Peyer's patch (tissue), 4 donors: ENCODE measurements around the gene GMCL2. TPM values are rescaled to one million over a fixed set of nuclear protein-coding genes. Genes with fewer than 3 reads are reported as not detected.
"Not testable (repeated sequence)": the region's sequence is repeated elsewhere in the genome, so short reads cannot be mapped to it uniquely, and the experiment has no call there.

Experiments used
- DNase-seq, 3 donors: peaks; one replicate each; pipeline ENCODE4 v3.0.0-alpha.2; 2017 to 2019
- H3K27ac ChIP-seq, 4 donors: fragments of 200-600 bp; sonication (generic); one replicate each; pipeline ENCODE4 v1.5.1; 2016 to 2019
- H3K27me3 ChIP-seq, 2 donors: fragments of 200-600 bp; sonication (generic); one replicate each; pipeline ENCODE4 v1.5.1; 2019
- H3K36me3 ChIP-seq, 3 donors: fragments of 200-600 bp; sonication (generic); one replicate each; pipeline ENCODE4 v1.5.1; 2016 to 2019
- H3K4me1 ChIP-seq, 4 donors: fragments of 200-600 bp; sonication (generic); one replicate each; pipeline ENCODE4 v1.5.1; 2016 to 2019
- H3K4me3 ChIP-seq, 4 donors: fragments of 200-600 bp; sonication (generic); 1 replicate in 3 of 4; 2 replicates in 1 of 4; pipeline ENCODE4 v1.5.1; 2016 to 2019; ENCODE audit warnings: mild to moderate bottlenecking in 1 of 4
- H3K9me3 ChIP-seq, 4 donors: fragments of 200-600 bp; sonication (generic); one replicate each; pipeline ENCODE4 v1.5.1; 2016 to 2019; ENCODE audit warnings: mild to moderate bottlenecking in 1 of 4
- POLR2A ChIP-seq, 2 donors: fragments of 450-650 bp; IDR thresholded peaks; one replicate each; pipeline ENCODE4 v1.5.1; 2017; ENCODE audit warnings: antibody characterized with exemption in 2 of 2, mild to moderate bottlenecking in 2 of 2, moderate library complexity in 2 of 2
- total RNA-seq, 4 donors: library from RNA; depleted of rRNA; stranded (reverse); fragments of >200 nt; gene quantifications; one replicate each; pipeline ENCODE4 v1.1.0, GENCODE V29; 2016
- TF ChIP-seq, protein P1 (sequence below), 6 experiments: fragments of 450-650 bp in 4 of 6; fragments of 200-600 bp in 2 of 6; sonication (generic) in 1 of 6; IDR thresholded peaks; one replicate each; pipeline ENCODE4 v1.5.1; 2017 to 2019; ENCODE audit warnings: antibody characterized with exemption in 6 of 6, mild to moderate bottlenecking in 3 of 6, moderate library complexity in 1 of 6

The GMCL2 gene
- total RNA-seq, 4 donors from 2014 or later: not detected

DNA sequence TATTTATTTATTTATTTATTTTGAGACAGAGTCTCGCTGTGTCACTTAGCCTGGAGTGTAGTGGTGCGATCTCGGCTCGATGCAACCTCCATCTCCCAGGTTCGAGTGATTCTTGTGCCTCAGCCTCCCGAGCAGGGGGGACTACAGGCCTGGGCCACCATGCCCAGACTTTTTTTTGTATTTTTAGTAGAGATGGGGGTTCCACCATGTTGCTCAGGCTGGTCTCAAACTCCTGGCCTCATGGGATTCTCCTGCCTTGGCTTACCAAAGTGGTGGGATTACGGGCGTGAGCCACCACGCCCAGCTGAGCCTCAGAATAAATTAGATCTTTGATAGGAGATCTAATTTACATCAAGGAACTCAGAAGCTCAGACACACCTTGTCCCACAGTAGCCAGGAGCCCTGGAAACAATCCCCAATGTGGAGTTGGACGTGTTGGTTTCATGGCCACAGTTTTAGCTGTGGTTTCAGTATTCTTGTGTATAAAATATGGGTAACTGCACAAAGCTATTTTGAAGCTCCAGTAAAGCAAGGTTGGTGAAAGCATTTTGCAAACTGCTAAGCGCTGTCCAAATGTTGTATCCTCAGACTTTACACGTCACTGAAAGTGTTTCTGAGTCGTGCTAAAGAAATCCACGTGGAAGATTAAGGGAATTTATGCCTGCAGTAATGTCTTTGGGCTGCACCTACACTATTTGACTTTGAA, 14.2 kb upstream of the GMCL2 start:
- Histone ChIP-seq H3K27me3 (no peaks in the 10 kb centered on the region), H3K4me3 (no peak overlapping the region), H3K27ac (no peak overlapping the region), H3K4me1 (peaks cover 0 to 8% (median 5%) of the 10 kb centered on the region in 4 donors), H3K9me3 (no peaks in the 10 kb centered on the region), H3K36me3 (peaks cover 0 to 1% (median 0%) of the 10 kb centered on the region in 3 donors)
- DNase-seq: no peak
- TF ChIP-seq, protein P1, sequence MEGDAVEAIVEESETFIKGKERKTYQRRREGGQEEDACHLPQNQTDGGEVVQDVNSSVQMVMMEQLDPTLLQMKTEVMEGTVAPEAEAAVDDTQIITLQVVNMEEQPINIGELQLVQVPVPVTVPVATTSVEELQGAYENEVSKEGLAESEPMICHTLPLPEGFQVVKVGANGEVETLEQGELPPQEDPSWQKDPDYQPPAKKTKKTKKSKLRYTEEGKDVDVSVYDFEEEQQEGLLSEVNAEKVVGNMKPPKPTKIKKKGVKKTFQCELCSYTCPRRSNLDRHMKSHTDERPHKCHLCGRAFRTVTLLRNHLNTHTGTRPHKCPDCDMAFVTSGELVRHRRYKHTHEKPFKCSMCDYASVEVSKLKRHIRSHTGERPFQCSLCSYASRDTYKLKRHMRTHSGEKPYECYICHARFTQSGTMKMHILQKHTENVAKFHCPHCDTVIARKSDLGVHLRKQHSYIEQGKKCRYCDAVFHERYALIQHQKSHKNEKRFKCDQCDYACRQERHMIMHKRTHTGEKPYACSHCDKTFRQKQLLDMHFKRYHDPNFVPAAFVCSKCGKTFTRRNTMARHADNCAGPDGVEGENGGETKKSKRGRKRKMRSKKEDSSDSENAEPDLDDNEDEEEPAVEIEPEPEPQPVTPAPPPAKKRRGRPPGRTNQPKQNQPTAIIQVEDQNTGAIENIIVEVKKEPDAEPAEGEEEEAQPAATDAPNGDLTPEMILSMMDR (IDR thresholded peaks at IDR 0.05): no peak
- TF ChIP-seq POLR2A (IDR thresholded peaks at IDR 0.05): no peak

DNA sequence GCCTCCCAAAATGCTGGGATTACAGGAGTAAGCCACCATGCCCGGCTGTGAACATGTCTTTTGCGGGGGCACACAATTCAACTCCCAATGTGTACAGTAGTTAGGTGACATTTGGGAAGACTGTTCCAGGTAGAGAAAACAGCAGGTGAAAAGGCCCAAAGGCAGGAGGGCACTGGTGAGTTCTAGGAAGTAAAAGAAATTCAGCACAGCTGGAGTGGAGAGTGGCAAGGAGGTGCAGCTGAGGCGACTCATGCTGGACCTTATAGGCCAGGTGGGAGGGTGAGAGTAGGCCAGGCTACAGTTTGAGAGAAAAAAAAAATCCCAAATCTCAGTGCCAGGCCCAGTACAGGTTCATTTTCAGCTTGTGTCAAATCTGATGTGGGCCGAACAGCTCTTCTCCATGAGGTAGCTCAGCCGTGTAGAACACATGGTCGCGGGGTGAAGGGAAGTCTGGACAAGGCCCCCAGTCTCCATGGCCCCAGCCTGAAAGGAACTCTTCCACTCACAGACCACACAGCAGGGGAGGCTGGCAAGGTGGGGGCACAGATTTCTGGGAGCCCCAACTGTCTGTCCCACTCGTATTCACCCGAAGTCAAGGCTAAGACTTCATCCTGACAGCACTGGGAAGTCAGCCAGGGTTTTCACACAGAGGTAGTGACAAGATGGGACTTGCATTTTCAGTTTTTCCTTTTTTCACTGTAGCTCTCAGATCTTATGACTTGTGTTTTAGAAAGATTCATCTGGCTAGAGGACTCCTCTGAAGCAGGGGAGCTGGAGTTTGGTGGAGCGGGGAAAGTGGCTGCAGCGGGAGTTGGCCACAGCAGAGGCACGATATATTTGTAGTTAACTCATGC, 12.6 kb upstream of the GMCL2 start:
- Histone ChIP-seq H3K4me3 (no peak overlapping the region), H3K27me3 (no peaks in the 10 kb centered on the region), H3K9me3 (no peaks in the 10 kb centered on the region), H3K4me1 (peaks cover 0 to 3% (median 0%) of the 10 kb centered on the region in 4 donors), H3K27ac (no peak overlapping the region), H3K36me3 (no peaks in the 10 kb centered on the region)
- no peak for DNase-seq
- TF ChIP-seq, protein P1 (IDR thresholded peaks at IDR 0.05): no peak
- TF ChIP-seq POLR2A (IDR thresholded peaks at IDR 0.05): no peak

DNA sequence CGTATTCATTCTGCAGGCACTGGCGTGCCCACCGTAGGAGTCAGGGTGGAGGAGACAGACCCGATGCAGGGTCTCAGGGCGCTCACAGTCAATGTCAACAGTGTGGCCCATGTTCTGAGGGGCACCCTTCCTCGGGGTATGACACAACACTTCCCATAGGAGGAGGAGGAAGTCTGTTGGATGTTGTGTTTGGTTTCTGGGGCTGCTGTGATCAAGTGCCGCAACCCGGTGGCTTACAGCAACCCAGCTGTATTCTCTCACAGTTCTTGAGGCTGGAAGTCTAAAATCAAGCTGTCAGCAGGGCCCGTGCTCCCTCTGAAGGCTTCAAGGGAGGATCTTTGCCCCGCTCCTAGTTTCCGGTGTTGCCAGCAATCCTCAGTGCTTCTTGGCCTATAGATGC, 11.5 kb upstream of the GMCL2 start:
- H3K4me1 ChIP-seq: no peaks in the 10 kb centered on the region
- no peaks in the 10 kb centered on the region for H3K36me3 ChIP-seq
- no peaks in the 10 kb centered on the region for H3K27me3 ChIP-seq
- no peaks in the 10 kb centered on the region for H3K9me3 ChIP-seq
- TF ChIP-seq POLR2A (IDR thresholded peaks at IDR 0.05): no peak
- TF ChIP-seq, protein P1 (IDR thresholded peaks at IDR 0.05): no peak
- peak in 1 of 3 donors; percentile 6 for DNase-seq
- no peak overlapping the region for H3K4me3 ChIP-seq
- H3K27ac ChIP-seq: no peak overlapping the region

DNA sequence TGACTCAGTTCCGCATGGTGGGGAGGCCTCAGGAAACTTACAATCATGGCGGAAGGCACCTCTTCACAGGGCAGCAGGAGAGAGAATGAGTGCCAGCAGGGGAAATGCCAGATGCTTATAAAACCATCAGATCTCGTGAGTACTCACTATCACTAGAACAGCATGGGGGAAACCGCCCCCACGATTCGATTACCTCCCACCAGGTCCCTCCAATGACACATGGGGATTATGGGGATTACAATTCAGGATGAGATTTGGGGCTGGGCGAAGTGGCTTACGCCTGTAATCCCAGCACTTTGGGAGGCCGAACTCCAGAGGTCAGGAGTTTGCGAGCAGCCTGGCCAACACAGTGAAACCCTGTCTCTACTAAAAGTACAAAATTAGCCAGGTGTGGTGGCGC, 11.0 kb upstream of the GMCL2 start:
- H3K4me3 ChIP-seq, DNase-seq, H3K4me1 ChIP-seq, H3K27me3 ChIP-seq, H3K27ac ChIP-seq, H3K9me3 ChIP-seq, H3K36me3 ChIP-seq: not testable (repeated sequence)

DNA sequence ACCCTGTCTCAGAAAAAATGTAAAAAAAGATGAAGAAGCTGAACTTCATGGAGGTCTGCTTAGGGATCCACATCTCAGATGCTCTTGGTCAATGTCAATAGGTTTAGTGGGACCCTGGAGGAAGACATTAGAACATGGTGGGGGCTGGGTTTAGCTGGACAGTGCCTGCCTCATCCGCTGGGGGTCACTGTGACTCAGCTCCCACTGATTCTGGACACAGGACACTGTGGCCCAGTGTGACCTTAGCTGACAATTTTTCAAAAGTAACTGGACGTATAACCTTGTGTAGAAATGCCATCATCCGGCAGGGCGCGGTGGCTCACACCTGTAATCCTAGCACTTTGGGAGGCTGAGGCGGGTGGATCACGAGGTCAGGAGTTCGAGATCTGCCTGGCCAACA, 9.8 kb upstream of the GMCL2 start:
- no peaks in the 10 kb centered on the region for H3K27me3 ChIP-seq
- H3K9me3 ChIP-seq: no peaks in the 10 kb centered on the region
- H3K27ac ChIP-seq: no peak overlapping the region
- no peaks in the 10 kb centered on the region for H3K4me1 ChIP-seq
- H3K4me3 ChIP-seq: no peak overlapping the region
- no peak for DNase-seq
- no peak for TF ChIP-seq POLR2A (IDR thresholded peaks at IDR 0.05)
- TF ChIP-seq, protein P1 (IDR thresholded peaks at IDR 0.05): peak in 4 of 6 experiments; percentile 24 to 48 (median 47)
- H3K36me3 ChIP-seq: no peaks in the 10 kb centered on the region

DNA sequence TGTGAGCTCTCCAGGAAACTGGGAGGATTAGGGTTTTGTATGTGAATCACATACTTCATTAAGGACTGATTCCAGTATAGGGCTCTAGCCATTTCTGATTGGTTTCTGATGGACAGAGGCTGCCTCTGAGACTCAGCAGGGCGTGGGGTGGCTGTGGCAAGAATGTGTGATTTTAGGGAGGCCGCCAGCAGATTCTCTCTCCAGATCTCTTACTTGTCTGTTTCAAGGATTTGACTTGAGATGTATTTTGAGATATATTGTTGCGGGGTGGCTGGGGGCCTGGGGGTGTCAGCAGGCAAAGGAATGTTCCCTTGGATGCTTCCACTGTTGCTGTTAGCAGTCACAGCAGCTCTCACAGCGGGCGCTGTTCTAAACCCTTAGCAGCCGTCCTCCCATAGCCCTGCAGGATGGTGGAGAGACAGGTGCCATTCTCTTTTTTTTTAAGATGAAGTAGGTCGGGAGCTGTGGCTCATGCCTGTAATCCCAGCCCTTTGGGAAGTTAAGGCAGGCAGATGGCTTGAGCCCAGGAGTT, 9.2 kb upstream of the GMCL2 start:
- no peaks in the 10 kb centered on the region for H3K4me1 ChIP-seq
- H3K27me3 ChIP-seq: no peaks in the 10 kb centered on the region
- no peak overlapping the region for H3K4me3 ChIP-seq
- H3K36me3 ChIP-seq: no peaks in the 10 kb centered on the region
- no peak for DNase-seq
- H3K27ac ChIP-seq: no peak overlapping the region
- H3K9me3 ChIP-seq: no peaks in the 10 kb centered on the region
- no peak for TF ChIP-seq POLR2A (IDR thresholded peaks at IDR 0.05)
- TF ChIP-seq, protein P1 (IDR thresholded peaks at IDR 0.05): no peak
